ENCODE measurements around the gene DIS3L2.
"Not testable (repeated sequence)": the region's sequence is repeated elsewhere in the genome, so short reads cannot be mapped to it uniquely, and the experiment has no call there.

DIS3L2 gene

GRCh38 chr2:232334136-232334884, 372.8 kb downstream of the DIS3L2 start:
- not testable (repeated sequence) for DNase-seq (ENCODE audit: low read depth)

- DNase-seq (ENCODE audit: low read depth): not testable (repeated sequence)
These were observed 373.3 kb downstream of the DIS3L2 start for GRCh38 chr2:232334885-232335205.

GRCh38 chr2:232335206-232335858, 373.8 kb downstream of the DIS3L2 start:
- not testable (repeated sequence) for DNase-seq (ENCODE audit: low read depth)

- no peak for DNase-seq (ENCODE audit: low read depth)
These were observed 374.3 kb downstream of the DIS3L2 start for GRCh38 chr2:232335859-232336215.

- DNase-seq (ENCODE audit: low read depth): no peak
These were observed 374.8 kb downstream of the DIS3L2 start for GRCh38 chr2:232336241-232336736.

- no peak for DNase-seq (ENCODE audit: low read depth)
These were observed 375.6 kb downstream of the DIS3L2 start for GRCh38 chr2:232336981-232337720.

GRCh38 chr2:232338094-232338758, 376.7 kb downstream of the DIS3L2 start:
- not testable (repeated sequence) for DNase-seq (ENCODE audit: low read depth)

GRCh38 chr2:232338759-232339106, 377.2 kb downstream of the DIS3L2 start:
- DNase-seq (ENCODE audit: low read depth): no peak

- DNase-seq (ENCODE audit: low read depth): no peak
These were observed 377.9 kb downstream of the DIS3L2 start for GRCh38 chr2:232339121-232340081.

- DNase-seq (ENCODE audit: low read depth): no peak
These were observed 378.8 kb downstream of the DIS3L2 start for GRCh38 chr2:232340171-232340935.

- no peak for DNase-seq (ENCODE audit: low read depth)
These were observed 379.7 kb downstream of the DIS3L2 start for GRCh38 chr2:232341061-232341738.

GRCh38 chr2:232341739-232342126, 380.2 kb downstream of the DIS3L2 start:
- no peak for DNase-seq (ENCODE audit: low read depth)

GRCh38 chr2:232342635-232343565, 381.4 kb downstream of the DIS3L2 start:
- no peak for DNase-seq (ENCODE audit: low read depth)

GRCh38 chr2:232343821-232344220, 382.3 kb downstream of the DIS3L2 start:
- no peak for DNase-seq (ENCODE audit: low read depth)

GRCh38 chr2:232345251-232345650, 383.7 kb downstream of the DIS3L2 start:
- DNase-seq (ENCODE audit: low read depth): no peak

GRCh38 chr2:232347369-232347768, 385.9 kb downstream of the DIS3L2 start:
- DNase-seq (ENCODE audit: low read depth): no peak

- DNase-seq (ENCODE audit: low read depth): no peak
These were observed 387.4 kb downstream of the DIS3L2 start for GRCh38 chr2:232348936-232349335.

- DNase-seq (ENCODE audit: low read depth): no peak
These were observed 388.0 kb downstream of the DIS3L2 start for GRCh38 chr2:232349546-232349945.
